Measurements from ENCODE around the gene NHLH2.

GRCh38 chr1:115833856-115834255, 7.1 kb downstream of the NHLH2 start:
- TF ChIP-seq CTCF (IDR thresholded peaks at IDR 0.05; ENCODE audit: insufficient read depth, low read depth, low read length) = no peak
- no peak for TF ChIP-seq EZH2 (IDR thresholded peaks at IDR 0.05; ENCODE audit: insufficient read depth, low read length)
